Spleen (tissue), 7 donors: ENCODE results near the gene FCRL2.

Experiments used
- POLR2A ChIP-seq, 3 donors: fragments of 450-650 bp; IDR thresholded peaks; one replicate each; pipeline ENCODE4 v1.5.1; 2017; ENCODE audit warnings: antibody characterized with exemption in 3 of 3, mild to moderate bottlenecking in 1 of 3
- POLR2AphosphoS5 ChIP-seq, 3 donors: sonication (generic); formaldehyde crosslinking; IDR thresholded peaks; one replicate each; pipeline ENCODE4 v1.5.1; 2017; ENCODE audit warnings: antibody characterized with exemption in 3 of 3
- TF ChIP-seq, protein P1 (sequence below), 11 experiments: fragments of 200-600 bp in 7 of 11; fragments of 450-650 bp in 4 of 11; sonication (generic) in 4 of 11; IDR thresholded peaks in 8 of 11; conservative IDR thresholded peaks in 3 of 11; 1 replicate in 7 of 11; 2 replicates in 4 of 11; pipeline versions ENCODE4 v1.4.0 to v1.8.0; 2016 to 2021; ENCODE audit warnings: antibody characterized with exemption in 11 of 11, inconsistent platforms in 4 of 11, mild to moderate bottlenecking in 1 of 11
- donor health status: DM: no; HTN: no; CAD: no; lungs with moderate emphysema.
- donor health status: DM: no; HTN: no; CAD: no.
- donor health status: DM: no; HTN: no; CAD: no.

- TF ChIP-seq POLR2AphosphoS5 (IDR thresholded peaks at IDR 0.05) (no peak), POLR2A (IDR thresholded peaks at IDR 0.05) (no peak)
- TF ChIP-seq, protein P1, sequence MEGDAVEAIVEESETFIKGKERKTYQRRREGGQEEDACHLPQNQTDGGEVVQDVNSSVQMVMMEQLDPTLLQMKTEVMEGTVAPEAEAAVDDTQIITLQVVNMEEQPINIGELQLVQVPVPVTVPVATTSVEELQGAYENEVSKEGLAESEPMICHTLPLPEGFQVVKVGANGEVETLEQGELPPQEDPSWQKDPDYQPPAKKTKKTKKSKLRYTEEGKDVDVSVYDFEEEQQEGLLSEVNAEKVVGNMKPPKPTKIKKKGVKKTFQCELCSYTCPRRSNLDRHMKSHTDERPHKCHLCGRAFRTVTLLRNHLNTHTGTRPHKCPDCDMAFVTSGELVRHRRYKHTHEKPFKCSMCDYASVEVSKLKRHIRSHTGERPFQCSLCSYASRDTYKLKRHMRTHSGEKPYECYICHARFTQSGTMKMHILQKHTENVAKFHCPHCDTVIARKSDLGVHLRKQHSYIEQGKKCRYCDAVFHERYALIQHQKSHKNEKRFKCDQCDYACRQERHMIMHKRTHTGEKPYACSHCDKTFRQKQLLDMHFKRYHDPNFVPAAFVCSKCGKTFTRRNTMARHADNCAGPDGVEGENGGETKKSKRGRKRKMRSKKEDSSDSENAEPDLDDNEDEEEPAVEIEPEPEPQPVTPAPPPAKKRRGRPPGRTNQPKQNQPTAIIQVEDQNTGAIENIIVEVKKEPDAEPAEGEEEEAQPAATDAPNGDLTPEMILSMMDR (IDR thresholded peaks at IDR 0.05 in 8 of 11, conservative IDR thresholded peaks at IDR 0.05 in 3 of 11), result no peak
These were observed 23.1 kb upstream of the FCRL2 start for GRCh38 chr1:157799996-157800395.
